ENCODE measurements around the gene FUS. TPM values are rescaled to one million over a fixed set of nuclear protein-coding genes. Genes with fewer than 3 reads are reported as not detected.

The FUS gene
- total RNA-seq, 1 experiment from 2014 or later, result 490 TPM

DNA sequence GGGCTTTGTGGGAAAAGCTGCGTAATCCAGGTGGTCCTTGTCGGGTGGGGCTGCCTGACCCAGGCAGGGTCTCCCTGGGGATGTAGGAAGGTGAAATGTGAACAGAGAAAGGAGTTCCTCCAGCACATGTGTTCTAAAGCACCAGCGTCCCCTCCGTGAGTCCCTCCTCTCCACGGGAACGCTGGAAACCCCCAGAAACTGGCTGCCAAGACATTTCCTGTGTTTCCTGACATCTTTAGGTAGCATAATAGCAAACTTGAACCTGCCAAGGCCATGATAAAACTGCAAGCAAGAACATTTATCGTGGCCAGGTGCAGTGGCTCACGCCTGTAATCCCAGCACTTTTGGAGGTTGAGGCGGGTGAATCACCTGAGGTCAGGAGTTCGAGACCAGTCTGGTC is 49.6 kb downstream of the FUS start:
- no peak overlapping the region for H3K4me3 ChIP-seq (ENCODE audit: low read depth, low read length)
- no peak for DNase-seq
- H3K9me3 ChIP-seq, result no peaks in the 10 kb centered on the region
- no peaks in the 10 kb centered on the region for H3K9me3 Mint-ChIP-seq (ENCODE audit: unreplicated experiment)
- intact Hi-C loops (cut with micrococcal nuclease; ENCODE audit: unreplicated experiment), result no loop called here
- H3K4me1 ChIP-seq, result peaks cover 3% of the 10 kb centered on the region; the same call in 1 of the 2 replicates
- H3K27ac Mint-ChIP-seq (ENCODE audit: unreplicated experiment), result no peak overlapping the region
- peaks cover 6% of the 10 kb centered on the region for H3K4me1 Mint-ChIP-seq (ENCODE audit: low read depth, unreplicated experiment)
- H3K4me3 Mint-ChIP-seq (ENCODE audit: unreplicated experiment), result no peak overlapping the region
- BruUV-seq (replicated peaks), result no TSS peak
- no peaks in the 10 kb centered on the region for H3K27me3 ChIP-seq (replicated peaks; ENCODE audit: control insufficient read depth, insufficient read depth, low read length)
- ChIA-PET CTCF (interaction anchor here (0.6 kb wide), 1 partner anchor 110 kb away, joined by 3 read pairs; no protein-coding TSS in a partner anchor), POLR2A (no interaction called here)
- H3K27me3 Mint-ChIP-seq (ENCODE audit: insufficient read depth, unreplicated experiment), result no peaks in the 10 kb centered on the region
- TF ChIP-seq, protein P1, sequence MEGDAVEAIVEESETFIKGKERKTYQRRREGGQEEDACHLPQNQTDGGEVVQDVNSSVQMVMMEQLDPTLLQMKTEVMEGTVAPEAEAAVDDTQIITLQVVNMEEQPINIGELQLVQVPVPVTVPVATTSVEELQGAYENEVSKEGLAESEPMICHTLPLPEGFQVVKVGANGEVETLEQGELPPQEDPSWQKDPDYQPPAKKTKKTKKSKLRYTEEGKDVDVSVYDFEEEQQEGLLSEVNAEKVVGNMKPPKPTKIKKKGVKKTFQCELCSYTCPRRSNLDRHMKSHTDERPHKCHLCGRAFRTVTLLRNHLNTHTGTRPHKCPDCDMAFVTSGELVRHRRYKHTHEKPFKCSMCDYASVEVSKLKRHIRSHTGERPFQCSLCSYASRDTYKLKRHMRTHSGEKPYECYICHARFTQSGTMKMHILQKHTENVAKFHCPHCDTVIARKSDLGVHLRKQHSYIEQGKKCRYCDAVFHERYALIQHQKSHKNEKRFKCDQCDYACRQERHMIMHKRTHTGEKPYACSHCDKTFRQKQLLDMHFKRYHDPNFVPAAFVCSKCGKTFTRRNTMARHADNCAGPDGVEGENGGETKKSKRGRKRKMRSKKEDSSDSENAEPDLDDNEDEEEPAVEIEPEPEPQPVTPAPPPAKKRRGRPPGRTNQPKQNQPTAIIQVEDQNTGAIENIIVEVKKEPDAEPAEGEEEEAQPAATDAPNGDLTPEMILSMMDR (IDR thresholded peaks at IDR 0.05; ENCODE audit: insufficient read depth in 1 of 2, low read depth in 1 of 2, low read length in 1 of 2, severe bottlenecking in 1 of 2, unreplicated experiment in 1 of 2), result no peak
- H3K36me3 ChIP-seq (ENCODE audit: control insufficient read depth, insufficient read depth, low read length), result no peaks in the 10 kb centered on the region
- H3K36me3 Mint-ChIP-seq (ENCODE audit: insufficient read depth, unreplicated experiment), result no peaks in the 10 kb centered on the region

DNA sequence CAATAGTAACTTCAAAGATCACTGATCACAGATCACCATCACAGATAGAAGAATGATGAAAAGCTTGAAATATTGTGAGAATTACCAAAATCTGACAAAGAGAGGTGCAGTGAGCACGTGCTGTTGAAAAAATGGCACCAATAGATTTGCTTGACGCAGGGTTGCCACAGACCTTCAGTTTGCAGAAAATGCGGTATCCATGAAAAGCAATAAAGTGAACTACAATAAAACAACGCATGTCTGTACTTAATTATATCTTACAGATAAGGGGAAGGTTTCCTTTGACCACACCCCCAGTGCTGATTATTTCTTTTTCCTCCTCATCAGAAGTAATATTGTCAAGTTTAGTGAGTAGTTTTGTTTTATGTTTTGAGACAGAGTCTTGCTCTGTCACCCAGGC is 58.1 kb downstream of the FUS start:
- H3K27me3 ChIP-seq (replicated peaks; ENCODE audit: control insufficient read depth, insufficient read depth, low read length), result no peaks in the 10 kb centered on the region
- no peaks in the 10 kb centered on the region for H3K9me3 Mint-ChIP-seq (ENCODE audit: unreplicated experiment)
- no peak overlapping the region for H3K4me3 Mint-ChIP-seq (ENCODE audit: unreplicated experiment)
- H3K36me3 ChIP-seq (ENCODE audit: control insufficient read depth, insufficient read depth, low read length), result no peaks in the 10 kb centered on the region
- BruUV-seq (replicated peaks), result no TSS peak
- intact Hi-C loops (cut with micrococcal nuclease; ENCODE audit: unreplicated experiment), result no loop called here
- H3K27me3 Mint-ChIP-seq (ENCODE audit: insufficient read depth, unreplicated experiment), result peaks cover 3% of the 10 kb centered on the region
- no peaks in the 10 kb centered on the region for H3K9me3 ChIP-seq
- no peak overlapping the region for H3K27ac Mint-ChIP-seq (ENCODE audit: unreplicated experiment)
- TF ChIP-seq, protein P1 (IDR thresholded peaks at IDR 0.05; ENCODE audit: insufficient read depth in 1 of 2, low read depth in 1 of 2, low read length in 1 of 2, severe bottlenecking in 1 of 2, unreplicated experiment in 1 of 2), result no peak
- no peak overlapping the region for H3K4me3 ChIP-seq (ENCODE audit: low read depth, low read length)
- ChIA-PET POLR2A (no interaction called here), CTCF (no interaction called here)
- DNase-seq, result no peak
- H3K4me1 ChIP-seq, result no peaks in the 10 kb centered on the region
- H3K4me1 Mint-ChIP-seq (ENCODE audit: low read depth, unreplicated experiment), result no peaks in the 10 kb centered on the region
- no peaks in the 10 kb centered on the region for H3K36me3 Mint-ChIP-seq (ENCODE audit: insufficient read depth, unreplicated experiment)

Other genes with a start within 250 kb of the FUS start
- 4.7 TPM in 2 replicates for gene ORAI3, start 231.1 kb upstream of the FUS start, total RNA-seq (2022)
- gene SETD1A, start 222.4 kb upstream of the FUS start, total RNA-seq (2022), result 21.5 and 26.3 TPM in 2 replicates
- gene HSD3B7, start 194.9 kb upstream of the FUS start, total RNA-seq (2022), result 1.3 and 2.4 TPM in 2 replicates
- gene STX1B, start 169.5 kb upstream of the FUS start, total RNA-seq (2022), result 0.46 and 0.77 TPM in 2 replicates
- gene STX4, start 146.6 kb upstream of the FUS start, total RNA-seq (2022), result 27.9 and 29.2 TPM in 2 replicates
- 8.7 and 10.8 TPM in 2 replicates for gene ZNF668, start 105.9 kb upstream of the FUS start, total RNA-seq (2022)
- 17.2 and 18.1 TPM in 2 replicates for gene ZNF646, start 105.7 kb upstream of the FUS start, total RNA-seq (2022)
- gene PRSS53, start 91.2 kb upstream of the FUS start, total RNA-seq (2022), result 1.8 and 2.1 TPM in 2 replicates
- 61.3 and 61.4 TPM in 2 replicates for gene VKORC1, start 85.3 kb upstream of the FUS start, total RNA-seq (2022)
- gene BCKDK, start 71.8 kb upstream of the FUS start, total RNA-seq (2022), result 30.5 and 34.1 TPM in 2 replicates
- gene KAT8, start 62.5 kb upstream of the FUS start, total RNA-seq (2022), result 46.2 and 50.2 TPM in 2 replicates
- gene PRSS8, start 44.4 kb upstream of the FUS start, total RNA-seq (2022), result 237 and 271 TPM in 2 replicates
- 1.4 and 1.6 TPM in 2 replicates for gene PRSS36, start 30.1 kb upstream of the FUS start, total RNA-seq (2022)
- gene PYCARD, start 22.6 kb downstream of the FUS start, total RNA-seq (2022), result 0.49 and 0.84 TPM in 2 replicates
- 0.07 TPM in 2 replicates for gene TRIM72, start 34.0 kb downstream of the FUS start, total RNA-seq (2022)
- gene PYDC1, start 37.0 kb downstream of the FUS start, total RNA-seq (2022), result not detected in 2 replicates
- 0.19 TPM in 1 of 2 replicates, not detected in the other for gene ITGAM, start 79.8 kb downstream of the FUS start, total RNA-seq (2022)
- gene ITGAX, start 175.0 kb downstream of the FUS start, total RNA-seq (2022), result not detected in 2 replicates
- gene ITGAD, start 213.2 kb downstream of the FUS start, total RNA-seq (2022), result not detected in 2 replicates
- not detected in 2 replicates for gene COX6A2, start 248.2 kb downstream of the FUS start, total RNA-seq (2022)

Measured in Caco-2 (cell line).